ENCODE results near the gene DGKD. TPM values are rescaled to one million over a fixed set of nuclear protein-coding genes. Genes with fewer than 3 reads are reported as not detected.
"Not testable (repeated sequence)": the region's sequence is repeated elsewhere in the genome, so short reads cannot be mapped to it uniquely, and the experiment has no call there.

Gene DGKD
- total RNA-seq, 1 experiment from 2014 or later: 28.2 TPM

DNA sequence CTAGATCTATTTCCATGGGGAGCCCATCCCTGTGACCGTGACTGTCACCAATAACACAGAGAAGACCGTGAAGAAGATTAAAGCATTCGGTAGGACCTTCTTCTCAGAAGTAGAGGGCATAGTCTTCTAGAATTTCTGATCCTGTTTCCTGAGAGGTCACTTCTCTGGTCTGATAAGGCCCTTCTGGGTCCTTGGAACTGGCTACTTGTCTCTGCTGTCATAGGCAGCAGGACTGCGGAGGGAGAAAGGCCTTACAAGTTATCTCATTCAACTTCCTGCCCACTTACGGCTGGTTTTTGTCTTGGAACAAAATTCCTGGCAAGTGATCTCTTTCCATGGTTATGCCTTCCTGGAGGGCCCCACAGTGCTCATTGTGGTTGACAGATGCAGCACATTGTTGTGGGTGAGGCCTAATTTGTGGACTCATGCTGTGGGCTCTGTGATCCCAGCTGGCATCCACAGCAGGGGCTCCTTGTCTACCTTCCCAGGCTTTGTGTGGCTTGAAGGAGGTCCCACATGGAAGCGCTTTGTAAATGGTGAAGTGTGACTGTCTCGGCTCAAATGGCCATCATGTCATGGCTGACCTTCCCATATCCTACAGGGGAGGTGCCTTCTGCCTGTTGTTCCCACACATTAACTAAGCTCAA is 24.7 kb upstream of the DGKD start:
- H3K9me3 ChIP-seq (replicated peaks): no peaks in the 10 kb centered on the region
- H3K4me3 ChIP-seq: no peak overlapping the region
- no peaks in the 10 kb centered on the region for H3K27me3 ChIP-seq
- H3K36me3 ChIP-seq: no peaks in the 10 kb centered on the region
- DNase-seq: peak; percentile 75 to 80
- peaks cover 28% of the 10 kb centered on the region for H3K4me1 ChIP-seq
- peak overlapping the region; percentile 27 for H3K27ac ChIP-seq

DNA sequence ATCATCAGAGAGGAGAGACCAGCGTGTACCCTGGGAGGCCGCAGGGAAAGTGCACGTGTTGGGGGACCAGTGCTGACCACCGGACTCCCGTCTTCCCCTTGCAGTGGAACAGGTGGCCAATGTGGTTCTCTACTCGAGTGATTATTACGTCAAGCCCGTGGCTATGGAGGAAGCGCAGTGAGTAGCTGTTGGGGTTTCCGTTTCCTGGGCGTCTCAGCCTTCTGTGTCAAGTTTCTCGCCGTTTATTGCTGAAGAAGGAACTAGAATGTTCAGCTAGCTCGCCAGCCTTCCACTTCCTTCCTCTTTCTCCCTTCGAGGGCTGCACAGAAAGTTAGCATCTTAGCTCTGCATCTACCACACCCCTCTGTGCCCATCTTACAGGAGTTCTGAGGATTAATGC is 22.8 kb upstream of the DGKD start:
- peaks cover 28% of the 10 kb centered on the region for H3K4me1 ChIP-seq
- peak overlapping the region; percentile 11; the same call in 1 of the 2 replicates for H3K27ac ChIP-seq
- H3K27me3 ChIP-seq: no peaks in the 10 kb centered on the region
- no peaks in the 10 kb centered on the region for H3K36me3 ChIP-seq
- no peaks in the 10 kb centered on the region for H3K9me3 ChIP-seq (replicated peaks)
- peak overlapping the region; percentile 20 for H3K4me3 ChIP-seq
- peak; percentile 72 to 80 for DNase-seq

DNA sequence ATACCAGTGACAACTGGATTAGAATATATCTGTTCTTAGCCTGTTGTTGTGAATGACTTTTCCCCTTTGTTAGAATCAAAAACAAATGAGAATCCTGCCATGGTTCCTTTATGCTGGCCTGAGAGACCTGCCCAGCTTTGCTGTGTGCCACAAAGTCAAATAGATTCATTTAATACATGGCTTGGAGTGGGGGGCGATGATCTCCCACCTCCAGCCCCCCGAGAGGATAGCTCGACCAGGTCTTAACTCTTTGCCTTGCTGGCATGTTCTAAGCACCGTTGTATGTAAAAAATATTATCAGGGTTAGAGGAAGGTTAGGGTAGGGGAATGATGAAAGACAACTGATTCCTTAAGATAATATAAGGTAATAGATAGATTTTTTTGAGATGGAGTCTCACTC is 22.2 kb upstream of the DGKD start:
- no peaks in the 10 kb centered on the region for H3K9me3 ChIP-seq (replicated peaks)
- peaks cover 28% of the 10 kb centered on the region for H3K4me1 ChIP-seq
- no peak for DNase-seq
- no peaks in the 10 kb centered on the region for H3K27me3 ChIP-seq
- H3K27ac ChIP-seq: no peak overlapping the region
- H3K36me3 ChIP-seq: no peaks in the 10 kb centered on the region
- H3K4me3 ChIP-seq: peak overlapping the region; percentile 20; the same call in 1 of the 2 replicates

DNA sequence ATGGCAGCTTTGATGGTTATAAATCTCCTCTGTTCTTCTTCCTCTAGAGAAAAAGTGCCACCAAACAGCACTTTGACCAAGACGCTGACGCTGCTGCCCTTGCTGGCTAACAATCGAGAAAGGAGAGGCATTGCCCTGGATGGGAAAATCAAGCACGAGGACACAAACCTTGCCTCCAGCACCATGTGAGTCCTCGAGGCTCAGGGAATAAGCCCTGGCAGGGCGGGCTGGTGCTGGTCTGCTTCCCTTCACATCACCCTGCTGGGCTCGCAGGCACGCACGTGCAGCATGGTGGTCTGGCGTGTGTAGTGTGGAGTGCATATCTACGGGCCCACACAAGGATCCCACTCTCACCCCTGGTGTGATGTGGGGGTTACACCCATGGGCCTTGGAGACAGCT is 19.4 kb upstream of the DGKD start:
- no peak overlapping the region for H3K4me3 ChIP-seq
- H3K27me3 ChIP-seq: no peaks in the 10 kb centered on the region
- DNase-seq: no peak
- no peaks in the 10 kb centered on the region for H3K9me3 ChIP-seq (replicated peaks)
- no peak overlapping the region for H3K27ac ChIP-seq
- H3K36me3 ChIP-seq: no peaks in the 10 kb centered on the region
- peaks cover 19% of the 10 kb centered on the region for H3K4me1 ChIP-seq

DNA sequence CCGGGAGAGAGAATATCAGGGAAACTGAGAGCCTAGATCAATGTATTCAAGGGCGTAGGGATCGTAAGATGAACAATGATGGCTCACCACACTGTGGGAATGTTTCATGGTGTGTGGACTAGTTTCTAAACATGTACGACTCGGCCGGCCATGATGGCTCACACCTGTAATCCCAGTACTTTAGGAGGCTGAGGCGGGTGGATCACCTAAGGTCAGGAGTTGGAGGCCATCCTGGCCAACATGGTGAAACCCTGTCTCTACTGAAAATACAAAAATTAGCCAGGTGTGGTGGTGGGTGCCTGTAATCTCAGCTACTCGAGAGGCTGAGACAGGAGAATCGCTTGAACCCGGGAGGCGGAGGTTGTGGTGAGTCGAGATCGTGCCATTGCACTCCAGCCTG is 18.2 kb upstream of the DGKD start:
- not testable (repeated sequence) for DNase-seq; H3K27ac ChIP-seq; H3K9me3 ChIP-seq (replicated peaks)

DNA sequence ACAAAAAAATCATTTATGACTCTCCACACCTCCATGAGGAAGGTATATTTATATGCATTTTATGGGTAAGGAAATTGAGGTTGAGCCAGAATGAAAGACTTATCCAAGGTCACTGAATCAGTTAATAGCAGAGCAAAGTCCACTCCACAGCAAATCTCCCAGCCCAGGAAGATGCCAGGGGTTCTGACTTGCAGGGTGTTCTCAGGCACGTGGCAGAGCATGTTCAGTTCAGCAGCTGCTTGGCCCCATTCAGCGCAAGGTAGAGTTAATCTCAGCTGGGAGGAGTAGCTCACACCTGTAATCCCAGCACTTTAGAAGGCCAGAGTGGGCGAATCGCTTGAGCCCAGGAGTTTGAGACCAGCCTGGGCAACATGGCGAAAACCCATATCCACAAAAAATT is 17.8 kb upstream of the DGKD start:
- Histone ChIP-seq H3K4me1 (peaks cover 7% of the 10 kb centered on the region), H3K27me3 (no peaks in the 10 kb centered on the region), H3K27ac (no peak overlapping the region), H3K36me3 (no peaks in the 10 kb centered on the region), H3K9me3 (replicated peaks) (0 out of 2 replicates have a peak, but pooled peaks cover 4% of the 10 kb centered on the region), H3K4me3 (no peak overlapping the region)
- no peak for DNase-seq

More for the DNA sequence above, 18.2 kb upstream of the DGKD start:
- H3K4me1 ChIP-seq: peaks cover 12% of the 10 kb centered on the region
- not testable (repeated sequence) for H3K27me3 ChIP-seq, H3K4me3 ChIP-seq, H3K36me3 ChIP-seq

DNA sequence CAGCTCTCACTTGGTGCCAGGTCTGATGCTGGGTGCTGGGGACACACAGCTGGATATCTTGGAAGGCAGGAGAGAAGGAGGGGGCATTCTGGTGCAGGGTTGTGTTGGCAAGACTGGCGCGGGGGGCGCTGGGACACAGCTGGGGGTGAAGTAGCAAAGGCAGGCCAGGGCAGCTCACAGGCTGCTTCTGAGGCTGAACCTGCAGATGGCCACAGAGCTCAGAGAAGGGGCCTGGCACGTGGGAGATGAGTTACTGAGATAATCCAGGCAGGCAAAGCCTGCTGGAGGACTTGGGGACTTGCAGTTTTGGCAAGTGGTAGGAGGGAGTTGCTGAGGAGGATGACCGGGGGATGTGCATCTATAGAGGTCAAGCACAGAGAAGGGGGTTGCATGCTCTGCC is 16.2 kb upstream of the DGKD start:
- 0 out of 2 replicates have a peak, but pooled peaks cover 4% of the 10 kb centered on the region for H3K9me3 ChIP-seq (replicated peaks)
- no peak for DNase-seq
- no peak overlapping the region for H3K4me3 ChIP-seq
- no peak overlapping the region for H3K27ac ChIP-seq
- no peaks in the 10 kb centered on the region for H3K27me3 ChIP-seq
- no peaks in the 10 kb centered on the region for H3K4me1 ChIP-seq
- H3K36me3 ChIP-seq: no peaks in the 10 kb centered on the region

DNA sequence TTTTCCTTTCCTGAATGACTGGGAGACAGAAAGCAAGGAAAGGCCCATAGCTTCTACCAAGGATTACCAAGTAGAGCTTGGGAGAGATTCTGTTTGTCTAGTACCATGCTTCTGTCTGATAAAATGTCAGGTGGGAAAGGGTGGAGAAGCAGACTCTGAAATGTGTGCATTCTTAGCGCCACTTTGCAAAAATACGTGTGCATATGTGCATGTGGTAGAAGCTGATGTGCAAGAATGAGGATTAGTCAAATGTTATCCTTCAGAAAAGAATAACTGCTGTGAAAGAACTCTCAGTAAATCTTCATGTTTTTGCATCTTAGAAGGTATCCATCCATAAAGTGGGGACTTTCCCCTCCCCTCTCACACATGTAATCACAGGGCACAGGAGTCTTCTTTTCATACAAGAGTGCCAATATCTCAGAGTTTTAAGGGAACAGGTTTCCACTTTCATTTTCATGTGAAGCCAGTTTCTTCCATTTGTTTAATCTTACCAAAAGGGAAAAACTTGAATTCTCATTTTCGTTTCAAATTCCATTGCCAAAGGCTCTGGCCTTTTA is 15.4 kb upstream of the DGKD start:
- H3K4me3 ChIP-seq: no peak overlapping the region
- no peaks in the 10 kb centered on the region for H3K36me3 ChIP-seq
- no peak for DNase-seq
- no peak overlapping the region for H3K27ac ChIP-seq
- H3K27me3 ChIP-seq: no peaks in the 10 kb centered on the region
- no peaks in the 10 kb centered on the region for H3K4me1 ChIP-seq
- H3K9me3 ChIP-seq (replicated peaks): 0 out of 2 replicates have a peak, but pooled peaks cover 4% of the 10 kb centered on the region

DNA sequence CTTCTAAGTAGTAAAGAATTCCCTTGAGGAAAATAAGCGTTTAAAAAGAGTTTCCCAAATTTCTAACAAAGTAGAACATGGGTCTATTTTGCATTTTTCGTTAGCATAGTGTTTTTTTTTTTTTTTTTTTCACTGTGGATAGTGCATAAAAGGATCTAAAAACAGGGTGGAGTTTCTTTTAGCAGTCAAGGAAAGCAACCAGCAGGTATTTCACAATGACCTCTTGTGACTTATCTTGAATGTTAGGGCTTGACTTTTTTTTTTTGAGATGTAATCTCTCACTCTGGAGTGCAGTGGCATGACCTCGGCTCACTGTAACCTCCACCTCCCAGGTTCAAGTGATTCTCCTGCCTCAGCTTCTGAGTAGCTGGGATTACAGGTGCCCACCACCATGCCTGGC is 14.9 kb upstream of the DGKD start:
- Histone ChIP-seq H3K4me1 (no peaks in the 10 kb centered on the region), H3K36me3 (no peaks in the 10 kb centered on the region), H3K4me3 (no peak overlapping the region), H3K9me3 (replicated peaks) (0 out of 2 replicates have a peak, but pooled peaks cover 4% of the 10 kb centered on the region), H3K27me3 (no peaks in the 10 kb centered on the region), H3K27ac (no peak overlapping the region)
- DNase-seq: no peak

DNA sequence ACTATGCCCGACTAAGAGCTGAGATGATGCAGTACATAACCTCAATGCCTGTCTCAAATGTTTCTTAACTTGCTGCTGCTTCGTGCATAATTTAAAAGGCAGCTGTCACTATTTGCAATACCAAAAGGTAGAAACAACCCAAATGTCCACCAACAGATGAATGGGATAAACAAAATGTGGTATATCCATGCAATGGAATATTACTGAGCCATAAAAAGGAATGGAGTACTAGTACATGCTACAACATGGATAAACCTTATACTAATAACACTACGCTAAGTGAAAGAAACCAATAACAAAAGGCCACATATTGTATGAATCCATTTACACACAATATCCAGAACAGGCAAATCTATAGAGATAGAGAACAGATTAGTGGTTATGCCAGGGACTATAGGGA is 13.0 kb upstream of the DGKD start:
- no peak for DNase-seq
- Histone ChIP-seq H3K36me3 (no peaks in the 10 kb centered on the region), H3K27me3 (no peaks in the 10 kb centered on the region), H3K27ac (no peak overlapping the region), H3K4me1 (no peaks in the 10 kb centered on the region), H3K4me3 (no peak overlapping the region), H3K9me3 (replicated peaks) (0 out of 2 replicates have a peak, but pooled peaks cover 4% of the 10 kb centered on the region)

DNA sequence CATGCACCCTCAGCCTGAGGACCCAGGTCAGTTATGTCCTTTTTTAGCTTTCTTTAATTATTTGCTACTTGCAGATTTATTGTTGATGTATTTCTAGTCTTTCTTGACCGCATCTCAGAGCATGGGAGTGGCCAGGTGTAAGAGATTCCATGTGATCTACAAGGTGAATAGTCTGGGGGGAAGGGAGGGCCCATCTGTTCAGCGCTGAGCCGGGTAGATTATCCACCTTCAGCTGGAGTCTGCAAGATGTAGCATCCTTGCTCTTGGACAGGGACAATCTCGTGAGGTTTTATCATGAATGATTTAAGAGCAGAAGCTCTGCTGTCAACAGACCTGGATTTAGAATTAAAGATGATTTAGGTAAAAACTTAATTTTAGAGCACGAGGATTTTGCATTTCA is 12.0 kb upstream of the DGKD start:
- H3K9me3 ChIP-seq (replicated peaks): 0 out of 2 replicates have a peak, but pooled peaks cover 4% of the 10 kb centered on the region
- no peak overlapping the region for H3K27ac ChIP-seq
- H3K36me3 ChIP-seq: no peaks in the 10 kb centered on the region
- H3K27me3 ChIP-seq: no peaks in the 10 kb centered on the region
- H3K4me1 ChIP-seq: no peaks in the 10 kb centered on the region
- no peak for DNase-seq
- no peak overlapping the region for H3K4me3 ChIP-seq

DNA sequence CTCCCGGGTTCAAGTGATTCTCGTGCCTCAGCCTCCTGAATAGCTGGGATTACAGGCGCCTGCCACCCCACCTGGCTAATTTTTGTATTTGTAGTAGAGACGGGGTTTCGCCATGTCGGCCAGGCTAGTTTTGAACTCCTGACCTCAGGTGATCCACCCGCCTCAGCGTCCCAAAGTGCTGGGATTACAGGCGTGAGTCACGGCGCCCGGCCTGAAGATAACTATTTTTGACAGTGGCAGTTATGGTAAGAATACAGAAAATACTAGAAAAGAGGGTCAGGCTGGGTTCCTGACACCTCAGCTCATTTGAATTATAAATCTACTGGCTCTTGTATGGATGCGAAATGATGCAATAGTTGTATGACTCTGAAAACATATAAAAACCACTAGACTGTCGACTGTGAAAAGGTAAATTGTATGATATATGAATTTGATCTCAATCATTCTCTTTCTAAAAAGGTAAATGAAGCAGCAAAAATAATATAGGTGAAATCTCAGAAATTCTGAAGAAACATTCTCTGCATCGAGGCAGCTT is 11.1 kb upstream of the DGKD start:
- Histone ChIP-seq H3K9me3 (replicated peaks) (0 out of 2 replicates have a peak, but pooled peaks cover 4% of the 10 kb centered on the region), H3K27ac (no peak overlapping the region), H3K4me3 (no peak overlapping the region), H3K4me1 (no peaks in the 10 kb centered on the region), H3K27me3 (no peaks in the 10 kb centered on the region), H3K36me3 (no peaks in the 10 kb centered on the region)
- no peak for DNase-seq

DNA sequence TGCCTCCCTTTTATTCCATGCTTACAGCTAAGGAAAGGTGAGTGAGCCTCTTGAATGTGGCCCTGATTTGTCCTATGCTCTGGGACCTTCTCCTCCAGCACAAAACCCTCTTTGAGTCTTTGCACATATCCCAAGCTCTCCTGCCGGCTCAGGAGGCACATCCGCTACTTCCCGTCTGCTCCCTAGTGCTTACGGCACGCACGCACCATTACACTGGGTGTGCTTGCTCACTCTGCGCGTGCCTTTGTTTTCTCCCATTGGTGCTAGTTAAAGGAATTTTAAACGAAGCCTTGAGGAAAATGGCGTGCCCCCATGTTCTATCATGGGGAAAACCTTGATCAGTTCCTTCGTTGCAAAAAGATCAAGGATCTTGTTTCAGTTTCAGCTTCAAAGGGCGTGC is 7.9 kb upstream of the DGKD start:
- Histone ChIP-seq H3K9me3 (replicated peaks) (0 out of 2 replicates have a peak, but pooled peaks cover 1% of the 10 kb centered on the region), H3K4me1 (peaks cover 19% of the 10 kb centered on the region), H3K27ac (no peak overlapping the region), H3K4me3 (no peak overlapping the region), H3K36me3 (no peaks in the 10 kb centered on the region), H3K27me3 (no peaks in the 10 kb centered on the region)
- no peak for DNase-seq

DNA sequence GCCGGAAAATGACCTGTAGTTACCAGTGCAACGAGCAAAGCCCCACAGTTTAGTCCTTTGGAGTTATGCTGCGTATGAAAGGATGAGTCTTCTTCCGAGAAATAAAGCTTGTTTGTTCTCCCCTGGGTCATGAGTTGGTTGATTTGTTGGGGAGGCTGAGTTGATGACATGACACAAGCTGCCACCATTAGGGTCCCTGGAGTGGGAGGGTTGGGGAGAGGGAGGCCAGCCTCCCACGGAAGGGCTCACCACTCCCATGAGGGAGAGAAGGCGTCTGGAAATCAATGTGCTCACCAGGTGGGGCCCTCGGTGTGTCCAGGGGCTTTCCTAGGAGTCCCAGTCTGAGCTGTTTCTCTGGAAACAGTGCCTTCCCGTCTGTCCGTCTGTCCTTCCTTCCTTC is 7.4 kb upstream of the DGKD start:
- no peak overlapping the region for H3K27ac ChIP-seq
- DNase-seq: no peak
- H3K27me3 ChIP-seq: no peaks in the 10 kb centered on the region
- H3K4me1 ChIP-seq: peaks cover 20% of the 10 kb centered on the region
- H3K36me3 ChIP-seq: no peaks in the 10 kb centered on the region
- H3K9me3 ChIP-seq (replicated peaks): no peaks in the 10 kb centered on the region
- no peak overlapping the region for H3K4me3 ChIP-seq
